ENCODE data around the gene AKT3.

Gene AKT3

GRCh38 chr1:243738020-243738419, 112.0 kb downstream of the AKT3 start:
- TF ChIP-seq CTCF (IDR thresholded peaks at IDR 0.05; ENCODE audit: low read depth, low read length), result no peak
- DNase-seq (ENCODE audit: low read depth in 2 of 2), result no peak
- H3K4me3 ChIP-seq (replicated peaks in 1 of 2; ENCODE audit: low read depth in 2 of 2, low read length in 2 of 2), result no peak overlapping the region

GRCh38 chr1:243735457-243735856, 114.6 kb downstream of the AKT3 start:
- no peak for TF ChIP-seq CTCF (IDR thresholded peaks at IDR 0.05; ENCODE audit: low read depth, low read length)
- H3K4me3 ChIP-seq (replicated peaks in 1 of 2; ENCODE audit: low read depth in 2 of 2, low read length in 2 of 2), result no peak overlapping the region
- DNase-seq (ENCODE audit: low read depth in 2 of 2), result no peak

GRCh38 chr1:243734308-243734695, 115.7 kb downstream of the AKT3 start:
- peak; percentile 36 to 61 for DNase-seq (ENCODE audit: low read depth in 2 of 2)
- TF ChIP-seq CTCF (IDR thresholded peaks at IDR 0.05; ENCODE audit: low read depth, low read length), result no peak
- H3K4me3 ChIP-seq (replicated peaks in 1 of 2; ENCODE audit: low read depth in 2 of 2, low read length in 2 of 2), result no peak overlapping the region

- no peak for DNase-seq (ENCODE audit: low read depth in 2 of 2)
- no peak for TF ChIP-seq CTCF (IDR thresholded peaks at IDR 0.05; ENCODE audit: low read depth, low read length)
- H3K4me3 ChIP-seq (replicated peaks in 1 of 2; ENCODE audit: low read depth in 2 of 2, low read length in 2 of 2), result no peak overlapping the region
Observed at GRCh38 chr1:243733670-243734307, 116.3 kb downstream of the AKT3 start.

DNA sequence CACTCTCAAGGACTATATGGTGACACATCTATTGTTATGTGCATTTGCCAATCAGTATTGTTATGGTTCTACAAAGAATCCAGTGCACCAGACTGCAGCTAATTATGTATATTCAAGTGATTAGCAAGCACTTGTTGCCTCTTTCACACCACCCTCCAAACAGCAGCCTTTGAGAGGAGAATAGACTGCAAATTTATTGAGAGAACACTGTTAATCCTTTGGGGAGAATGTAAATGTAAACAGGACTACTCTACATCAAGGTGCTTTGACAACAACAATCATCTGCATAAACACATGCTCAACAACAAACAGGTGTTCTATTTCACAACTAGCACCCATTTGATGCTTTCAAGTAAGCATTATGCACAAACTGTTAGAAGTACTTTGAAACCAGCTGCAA, 117.4 kb downstream of the AKT3 start:
- no peak overlapping the region for H3K4me3 ChIP-seq (replicated peaks in 1 of 2; ENCODE audit: low read depth in 2 of 2, low read length in 2 of 2)
- DNase-seq (ENCODE audit: low read depth in 2 of 2), result no peak
- TF ChIP-seq CTCF (IDR thresholded peaks at IDR 0.05; ENCODE audit: low read depth, low read length), result no peak

- H3K4me3 ChIP-seq (replicated peaks in 1 of 2; ENCODE audit: low read depth in 2 of 2, low read length in 2 of 2), result no peak overlapping the region
- TF ChIP-seq CTCF (IDR thresholded peaks at IDR 0.05; ENCODE audit: low read depth, low read length), result no peak
- DNase-seq (ENCODE audit: low read depth in 2 of 2), result no peak
Observed at GRCh38 chr1:243731974-243732625, 117.9 kb downstream of the AKT3 start.
